ENCODE results near the gene MYH11. TPM values are rescaled to one million over a fixed set of nuclear protein-coding genes. Genes with fewer than 3 reads are reported as not detected.
A peak's percentile ranks its signal among the peaks of the same experiment; 100 is the strongest.

MYH11 gene
- total RNA-seq, 1 donor: under 0.01 TPM

GRCh38 chr16:15716694-15717447 is 140.0 kb downstream of the MYH11 start:
- no peak overlapping the region for H3K4me3 ChIP-seq (ENCODE audit: low read depth, low read length)
- no peak for TF ChIP-seq CTCF (IDR thresholded peaks at IDR 0.05; ENCODE audit: insufficient read depth, low read depth, low read length)
- no peak for DNase-seq (ENCODE audit: low read depth)

- H3K4me3 ChIP-seq (ENCODE audit: low read depth, low read length): no peak overlapping the region
- no peak for DNase-seq (ENCODE audit: low read depth)
- TF ChIP-seq CTCF (IDR thresholded peaks at IDR 0.05; ENCODE audit: insufficient read depth, low read depth, low read length): no peak
These were observed 141.6 kb downstream of the MYH11 start for GRCh38 chr16:15715221-15715620.

GRCh38 chr16:15714393-15715172 is 142.2 kb downstream of the MYH11 start:
- H3K4me3 ChIP-seq (ENCODE audit: low read depth, low read length): no peak overlapping the region
- TF ChIP-seq CTCF (IDR thresholded peaks at IDR 0.05; ENCODE audit: insufficient read depth, low read depth, low read length): no peak
- no peak for DNase-seq (ENCODE audit: low read depth)

GRCh38 chr16:15708997-15709396 is 147.8 kb downstream of the MYH11 start:
- no peak for TF ChIP-seq CTCF (IDR thresholded peaks at IDR 0.05; ENCODE audit: insufficient read depth, low read depth, low read length)
- no peak for DNase-seq (ENCODE audit: low read depth)
- no peak overlapping the region for H3K4me3 ChIP-seq (ENCODE audit: low read depth, low read length)

- peak; percentile 69 for DNase-seq (ENCODE audit: low read depth)
- TF ChIP-seq CTCF (IDR thresholded peaks at IDR 0.05; ENCODE audit: insufficient read depth, low read depth, low read length): no peak
- no peak overlapping the region for H3K4me3 ChIP-seq (ENCODE audit: low read depth, low read length)
These were observed 148.7 kb downstream of the MYH11 start for GRCh38 chr16:15708096-15708495.

- DNase-seq (ENCODE audit: low read depth): no peak
- TF ChIP-seq CTCF (IDR thresholded peaks at IDR 0.05; ENCODE audit: insufficient read depth, low read depth, low read length): no peak
- H3K4me3 ChIP-seq (ENCODE audit: low read depth, low read length): no peak overlapping the region
These were observed 149.5 kb downstream of the MYH11 start for GRCh38 chr16:15707332-15707731.
